ENCODE results near the gene FSIP1.

FSIP1 gene

GRCh38 chr15:39803016-39803415, 20.4 kb upstream of the FSIP1 start:
- no peak for DNase-seq (ENCODE audit: low read depth)

DNA sequence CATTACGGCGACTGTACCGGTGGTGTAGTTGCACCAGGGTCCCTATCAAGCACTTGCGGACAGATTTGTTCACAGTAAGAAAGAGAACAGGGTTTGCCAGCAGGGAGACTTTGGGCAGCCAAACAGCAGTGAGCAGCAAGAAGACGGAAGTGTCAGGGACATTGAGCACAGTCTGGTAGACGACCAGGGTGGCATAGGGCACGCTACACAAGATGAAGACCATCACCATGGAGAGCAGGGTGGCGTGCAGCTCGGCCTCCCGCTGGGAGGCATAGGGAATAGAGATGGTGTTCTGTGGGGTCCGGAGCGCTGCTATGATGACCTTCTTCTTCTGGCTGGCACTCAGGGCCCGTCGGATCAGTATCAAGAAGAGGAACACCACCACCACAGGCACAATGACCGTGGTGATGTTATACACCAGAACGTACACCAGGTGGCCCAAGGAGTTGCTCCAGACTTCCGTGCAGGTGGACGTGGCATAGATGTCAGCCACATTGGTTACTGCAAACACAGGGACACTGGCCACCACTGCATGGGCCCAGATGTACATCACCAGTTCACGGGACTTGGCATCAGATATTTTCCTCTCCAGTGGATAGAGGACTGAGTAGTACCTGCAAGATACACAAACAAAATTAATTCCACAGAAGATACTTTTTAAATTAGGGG, 19.1 kb upstream of the FSIP1 start:
- no peak for DNase-seq (ENCODE audit: low read depth)
- peak; percentile 49 for TF ChIP-seq CTCF (IDR thresholded peaks at IDR 0.05; ENCODE audit: control insufficient read depth, insufficient read depth, low read depth, low read length, missing control alignments)
- no peak overlapping the region for H3K4me3 ChIP-seq (ENCODE audit: control insufficient read depth, low read depth, low read length)

More at GRCh38 chr15:39803016-39803415, 20.4 kb upstream of the FSIP1 start:
- no peak for TF ChIP-seq CTCF (IDR thresholded peaks at IDR 0.05; ENCODE audit: control insufficient read depth, insufficient read depth, low read depth, low read length, missing control alignments)
- H3K4me3 ChIP-seq (ENCODE audit: control insufficient read depth, low read depth, low read length): no peak overlapping the region

GRCh38 chr15:39799552-39800011, 16.9 kb upstream of the FSIP1 start:
- no peak for DNase-seq (ENCODE audit: low read depth)
- no peak overlapping the region for H3K4me3 ChIP-seq (ENCODE audit: control insufficient read depth, low read depth, low read length)
- TF ChIP-seq CTCF (IDR thresholded peaks at IDR 0.05; ENCODE audit: control insufficient read depth, insufficient read depth, low read depth, low read length, missing control alignments): no peak

- TF ChIP-seq CTCF (IDR thresholded peaks at IDR 0.05; ENCODE audit: control insufficient read depth, insufficient read depth, low read depth, low read length, missing control alignments): no peak
- no peak for DNase-seq (ENCODE audit: low read depth)
- no peak overlapping the region for H3K4me3 ChIP-seq (ENCODE audit: control insufficient read depth, low read depth, low read length)
Measured at GRCh38 chr15:39798382-39798781, 15.7 kb upstream of the FSIP1 start.

DNA sequence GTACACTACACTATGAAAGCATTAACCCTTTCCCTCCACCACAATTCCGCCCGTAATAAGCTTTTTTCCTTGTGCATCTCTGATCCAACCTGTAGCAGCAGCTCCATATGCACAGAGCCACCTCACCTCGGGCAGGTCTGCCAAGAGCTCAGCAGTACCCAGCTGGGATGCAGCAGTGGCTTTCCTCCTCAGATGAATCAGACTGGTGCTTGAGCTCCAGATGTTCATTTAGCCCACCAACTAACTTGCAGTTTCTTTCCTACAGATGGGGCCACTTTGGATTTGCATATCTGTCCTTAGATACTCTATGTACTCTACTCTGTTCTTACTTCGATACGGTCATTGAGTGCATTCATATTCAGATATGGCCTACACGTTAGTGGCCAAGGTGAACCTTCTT, 14.8 kb upstream of the FSIP1 start:
- TF ChIP-seq CTCF (IDR thresholded peaks at IDR 0.05; ENCODE audit: control insufficient read depth, insufficient read depth, low read depth, low read length, missing control alignments): no peak
- no peak overlapping the region for H3K4me3 ChIP-seq (ENCODE audit: control insufficient read depth, low read depth, low read length)
- no peak for DNase-seq (ENCODE audit: low read depth)

DNA sequence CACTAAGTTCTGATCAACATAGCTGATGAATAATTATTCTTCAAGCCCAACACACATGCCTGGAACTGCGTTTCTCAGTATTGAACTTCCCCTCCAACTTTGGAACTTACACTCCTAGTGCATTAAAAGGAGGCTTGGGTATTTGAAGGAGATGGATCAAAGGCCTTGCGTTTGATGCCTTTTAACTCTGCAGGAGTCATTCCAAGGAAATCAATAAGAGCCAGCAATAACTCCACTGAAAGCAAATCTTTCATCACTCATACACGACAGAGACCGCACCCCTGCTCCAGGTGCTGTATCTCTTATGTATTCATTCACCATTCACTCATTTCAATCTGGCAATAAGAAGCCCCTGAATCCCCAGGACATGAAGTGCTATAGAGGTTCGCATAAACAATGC, 14.0 kb upstream of the FSIP1 start:
- no peak for DNase-seq (ENCODE audit: low read depth)
- TF ChIP-seq CTCF (IDR thresholded peaks at IDR 0.05; ENCODE audit: control insufficient read depth, insufficient read depth, low read depth, low read length, missing control alignments): no peak
- H3K4me3 ChIP-seq (ENCODE audit: control insufficient read depth, low read depth, low read length): no peak overlapping the region
